HCT116 (cell line): ENCODE measurements around the gene ADAMTS19. TPM values are rescaled to one million over a fixed set of nuclear protein-coding genes. Genes with fewer than 3 reads are reported as not detected.

ENCODE experiments used
- ATAC-seq: fragments of 200-7000 bp; cut with Tn5 transposase; 2 replicates; pipeline ENCODE4 v1.9.1; 2020; ENCODE audit warnings: mild to moderate bottlenecking, moderate library complexity
- BruUV-seq: library from RNA; stranded (reverse); fragments of 400-500 nt; replicated peaks from 2 replicates; lab custom pipeline; 2021; lab: Mats Ljungman, UMichigan
- CTCF ChIA-PET: fragments of 300-600 bp; sonication (Branson Sonifier 250); formaldehyde crosslinking; loops from one replicate; lab custom pipeline; 2021; ENCODE audit warnings: antibody characterized with exemption; lab: Charles Lee
- POLR2A ChIA-PET: fragments of 300-600, 350-600 bp; sonication (Branson Sonifier 250); formaldehyde crosslinking; loops from one replicate; lab custom pipeline; 2021; ENCODE audit warnings: antibody characterized with exemption; lab: Charles Lee
- RAD21 ChIA-PET, 2 experiments: fragments of 300-600 bp; sonication (Branson Sonifier 250); formaldehyde crosslinking; loops; one replicate each; lab custom pipeline; 2023; ENCODE audit warnings: low total read pairs in 2 of 2; ENCODE audit not compliant: uncharacterized antibody in 2 of 2, unreplicated experiment in 2 of 2, low non-redundant PET in 1 of 2; lab: Charles Lee
- DNase-seq: peaks from one replicate; pipeline ENCODE4 v3.0.0-alpha.2; 2010; ENCODE audit warnings: low read depth, low spot score
- H2AFZ ChIP-seq: fragments of 200-600 bp; shearing (Covaris generic), sonication (generic); 2 replicates; pipeline ENCODE4 v1.6.1; 2017; ENCODE audit warnings: low read depth, mixed run types, mixed read lengths, antibody characterized with exemption, low read length; ENCODE audit not compliant: poor library complexity, severe bottlenecking
- H3K27ac ChIP-seq: 2 replicates; pipeline ENCODE4 v1.5.1; 2012; ENCODE audit warnings: low read depth, low read length
- H3K27me3 ChIP-seq: fragments of 200-600 bp; sonication (generic); 2 replicates; pipeline ENCODE4 v1.6.1; 2016; ENCODE audit warnings: mixed run types, low read length, mixed read lengths; ENCODE audit not compliant: insufficient read depth
- H3K36me3 ChIP-seq, 2 experiments: fragments of 200-500 bp in 1 of 2; fragments of 200-600 bp in 1 of 2; sonication (Bioruptor generic) in 1 of 2; sonication (generic) in 1 of 2; 2 replicates each; pipeline versions ENCODE4 v1.5.1 to v1.6.1; 2014 to 2016; ENCODE audit warnings: low read length in 2 of 2, inconsistent platforms in 1 of 2, mixed read lengths in 1 of 2, mixed run types in 1 of 2; ENCODE audit not compliant: insufficient read depth in 2 of 2, control insufficient read depth in 1 of 2
- H3K4me1 ChIP-seq, 2 experiments: fragments of 200-600 bp in 1 of 2; sonication (generic) in 1 of 2; 2 replicates each; pipeline versions ENCODE4 v1.5.1 to v1.6.1; 2012 to 2017; ENCODE audit warnings: low read length in 2 of 2, inconsistent platforms in 1 of 2, mild to moderate bottlenecking in 1 of 2, mixed read lengths in 1 of 2, mixed run types in 1 of 2, moderate library complexity in 1 of 2; ENCODE audit not compliant: insufficient read depth in 2 of 2, control insufficient read depth in 1 of 2
- H3K4me2 ChIP-seq: fragments of 200-600 bp; sonication (generic); 2 replicates; pipeline ENCODE4 v1.6.1; 2017; ENCODE audit warnings: mixed run types, low read length, mixed read lengths
- H3K4me3 ChIP-seq, 2 experiments: fragments of 200-600 bp in 1 of 2; sonication (generic) in 1 of 2; replicated peaks in 1 of 2; 2 replicates each; pipeline ENCODE4 v1.5.1; 2011 to 2016; ENCODE audit warnings: low read length in 2 of 2, control low read depth in 1 of 2, low read depth in 1 of 2, mild to moderate bottlenecking in 1 of 2, mixed read lengths in 1 of 2, mixed run types in 1 of 2
- H3K79me2 ChIP-seq: fragments of 200-600 bp; sonication (generic); 2 replicates; pipeline ENCODE4 v1.6.1; 2017; ENCODE audit warnings: mild to moderate bottlenecking, mixed run types, low read length, moderate library complexity, mixed read lengths; ENCODE audit not compliant: insufficient read depth
- H3K9ac ChIP-seq: fragments of 200-600 bp; sonication (generic); 2 replicates; pipeline ENCODE4 v1.6.1; 2016; ENCODE audit warnings: low read length, mixed read lengths
- H3K9me2 ChIP-seq: fragments of 200-600 bp; sonication (generic), shearing (Covaris generic); 2 replicates; pipeline ENCODE4 v1.6.1; 2017; ENCODE audit warnings: mixed run types, mild to moderate bottlenecking, moderate library complexity; ENCODE audit not compliant: insufficient read depth
- H3K9me3 ChIP-seq, 2 experiments: fragments of 200-500 bp in 1 of 2; fragments of 200-600 bp in 1 of 2; sonication (Bioruptor generic) in 1 of 2; sonication (generic) in 1 of 2; 2 replicates each; pipeline ENCODE4 v1.6.1; 2014 to 2017; ENCODE audit warnings: low read length in 2 of 2, mixed read lengths in 2 of 2, inconsistent platforms in 1 of 2, low read depth in 1 of 2, mild to moderate bottlenecking in 1 of 2, mixed run types in 1 of 2, moderate library complexity in 1 of 2; ENCODE audit not compliant: control insufficient read depth in 1 of 2, insufficient read depth in 1 of 2
- H4K20me1 ChIP-seq: fragments of 200-600 bp; sonication (generic), shearing (Covaris generic); 2 replicates; pipeline ENCODE4 v1.6.1; 2017; ENCODE audit warnings: mixed run types, mild to moderate bottlenecking, moderate library complexity; ENCODE audit not compliant: insufficient read depth
- CBX3 ChIP-seq: IDR thresholded peaks from 2 replicates; pipeline ENCODE4 v1.6.1; 2012; ENCODE audit warnings: low read depth
- EGR1 ChIP-seq: IDR thresholded peaks from 2 replicates; pipeline ENCODE4 v1.6.1; 2012; ENCODE audit warnings: low read depth
- ELF1 ChIP-seq: IDR thresholded peaks from 2 replicates; pipeline ENCODE4 v1.6.1; 2012; ENCODE audit warnings: low read depth, borderline replicate concordance
- EZH2phosphoT487 ChIP-seq: fragments of 200-600 bp; IDR thresholded peaks from 2 replicates; pipeline ENCODE4 v1.6.1; 2018; ENCODE audit warnings: antibody characterized with exemption, borderline replicate concordance
- FOSL1 ChIP-seq: IDR thresholded peaks from 2 replicates; pipeline ENCODE4 v1.6.1; 2012; ENCODE audit warnings: low read depth
- JUND ChIP-seq: IDR thresholded peaks from 2 replicates; pipeline ENCODE4 v1.6.1; 2012
- POLR2A ChIP-seq: IDR thresholded peaks from 2 replicates; pipeline ENCODE4 v1.7.0; 2011; ENCODE audit warnings: borderline replicate concordance; ENCODE audit not compliant: insufficient read depth, insufficient read length; ENCODE audit errors: extremely low read depth
- POLR2AphosphoS5 ChIP-seq: IDR thresholded peaks from 2 replicates; pipeline ENCODE4 v1.6.1; 2011; ENCODE audit warnings: mild to moderate bottlenecking, low read depth, low read length, moderate library complexity
- SIN3A ChIP-seq: IDR thresholded peaks from 2 replicates; pipeline ENCODE4 v1.6.1; 2012; ENCODE audit warnings: low read depth
- YY1 ChIP-seq: IDR thresholded peaks from 2 replicates; pipeline ENCODE4 v1.6.1; 2011; ENCODE audit warnings: low read length, low read depth, moderate library complexity, mild to moderate bottlenecking; ENCODE audit not compliant: insufficient replicate concordance; ENCODE audit errors: extremely low read depth
- ZFX ChIP-seq: fragments of 450-650 bp; IDR thresholded peaks from 2 replicates; pipeline ENCODE4 v1.6.1; 2017
- ZNF274 ChIP-seq: fragments of 200-500 bp; sonication (Bioruptor generic); IDR thresholded peaks from 2 replicates; pipeline ENCODE4 v1.6.1; 2014; ENCODE audit warnings: mild to moderate bottlenecking, low read depth, low read length, inconsistent platforms
- intact Hi-C: fragments of 100-400 bp; cut with micrococcal nuclease; formaldehyde crosslinking; loops from 2 replicates; pipeline ENCODE4 v1.10.0; 2022
- total RNA-seq: library from RNA; stranded (reverse); gene quantifications from one replicate; pipeline ENCODE4 v1.2.1, GENCODE V29; 2021; ENCODE audit not compliant: unreplicated experiment
- TF ChIP-seq, protein P1 (sequence below): IDR thresholded peaks from 2 replicates; pipeline ENCODE4 v1.6.1; 2012
- TF ChIP-seq, protein P2 (sequence below): IDR thresholded peaks from 2 replicates; pipeline ENCODE4 v1.6.1; 2012
- TF ChIP-seq, protein P3 (sequence below): IDR thresholded peaks from 2 replicates; pipeline ENCODE4 v1.6.1; 2012; ENCODE audit warnings: low read depth

ADAMTS19 gene
- total RNA-seq, 1 experiment from 2014 or later, result not detected

DNA sequence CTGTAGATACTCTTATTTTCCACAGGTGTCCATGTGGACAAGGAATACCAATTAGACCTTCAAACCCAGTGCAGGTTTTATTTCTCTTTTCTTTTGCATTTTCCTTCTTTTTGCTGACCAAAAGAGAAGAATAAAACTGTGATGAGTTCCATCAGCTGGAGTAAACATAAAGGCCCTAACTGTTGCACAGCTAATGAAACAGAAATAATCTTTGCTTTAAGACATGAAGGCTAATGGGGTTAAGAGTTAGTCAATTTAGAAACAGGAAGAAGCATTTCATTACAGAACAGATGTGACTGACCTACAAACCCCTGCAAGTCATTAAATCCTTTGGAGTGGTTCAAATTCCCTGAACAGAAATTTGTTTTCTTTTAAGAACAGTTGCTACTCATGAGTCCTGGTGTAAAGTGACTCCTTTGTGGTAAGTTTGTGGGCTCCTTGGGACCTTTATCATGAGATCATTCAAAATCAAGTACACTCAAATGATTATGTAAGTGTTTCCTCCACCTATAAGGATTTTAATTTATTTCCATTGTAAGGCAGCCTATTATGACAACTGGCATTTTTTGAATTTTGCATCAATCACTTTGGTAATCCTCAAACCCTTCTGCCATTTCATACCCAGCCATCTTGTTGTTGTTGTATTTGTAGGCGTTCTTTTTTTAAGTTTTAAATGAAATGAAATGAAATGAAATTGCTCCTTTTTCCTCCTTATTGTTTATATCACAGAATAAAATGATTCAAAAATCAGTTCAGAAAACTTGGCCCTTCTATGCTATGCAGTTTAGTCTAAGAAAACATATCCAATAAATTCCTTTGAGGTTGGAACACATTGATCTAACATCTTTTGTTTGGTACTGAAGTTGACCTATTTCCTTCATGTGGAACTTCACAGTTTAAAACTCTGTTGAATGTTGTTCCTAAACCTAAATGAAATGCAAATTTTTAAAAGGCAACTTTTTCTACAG, 289.1 kb downstream of the ADAMTS19 start:
- no peak for DNase-seq
- Histone ChIP-seq H3K9ac (no peak overlapping the region), H4K20me1 (no peaks in the 10 kb centered on the region), H3K36me3 (no peaks in the 10 kb centered on the region), H3K9me3 (no peaks in the 10 kb centered on the region), H3K27me3 (no peaks in the 10 kb centered on the region), H3K4me1 (no peaks in the 10 kb centered on the region), H2AFZ (no peak overlapping the region), H3K27ac (no peak overlapping the region), H3K79me2 (no peaks in the 10 kb centered on the region), H3K9me2 (no peaks in the 10 kb centered on the region), H3K4me3 (no peak overlapping the region), H3K4me2 (no peak overlapping the region)
- POLR2A ChIA-PET, result no interaction called here
- BruUV-seq, result no TSS peak
- no peak for TF ChIP-seq CBX3
- TF ChIP-seq ZNF274, result no peak
- TF ChIP-seq ZFX, result no peak
- no peak for TF ChIP-seq ELF1
- TF ChIP-seq, protein P1, sequence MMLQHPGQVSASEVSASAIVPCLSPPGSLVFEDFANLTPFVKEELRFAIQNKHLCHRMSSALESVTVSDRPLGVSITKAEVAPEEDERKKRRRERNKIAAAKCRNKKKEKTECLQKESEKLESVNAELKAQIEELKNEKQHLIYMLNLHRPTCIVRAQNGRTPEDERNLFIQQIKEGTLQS, result no peak
- no peak for TF ChIP-seq EGR1
- no peak for TF ChIP-seq EZH2phosphoT487
- TF ChIP-seq FOSL1, result no peak
- TF ChIP-seq, protein P2, sequence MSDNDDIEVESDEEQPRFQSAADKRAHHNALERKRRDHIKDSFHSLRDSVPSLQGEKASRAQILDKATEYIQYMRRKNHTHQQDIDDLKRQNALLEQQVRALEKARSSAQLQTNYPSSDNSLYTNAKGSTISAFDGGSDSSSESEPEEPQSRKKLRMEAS, result no peak
- no peak for TF ChIP-seq POLR2AphosphoS5
- TF ChIP-seq, protein P3, sequence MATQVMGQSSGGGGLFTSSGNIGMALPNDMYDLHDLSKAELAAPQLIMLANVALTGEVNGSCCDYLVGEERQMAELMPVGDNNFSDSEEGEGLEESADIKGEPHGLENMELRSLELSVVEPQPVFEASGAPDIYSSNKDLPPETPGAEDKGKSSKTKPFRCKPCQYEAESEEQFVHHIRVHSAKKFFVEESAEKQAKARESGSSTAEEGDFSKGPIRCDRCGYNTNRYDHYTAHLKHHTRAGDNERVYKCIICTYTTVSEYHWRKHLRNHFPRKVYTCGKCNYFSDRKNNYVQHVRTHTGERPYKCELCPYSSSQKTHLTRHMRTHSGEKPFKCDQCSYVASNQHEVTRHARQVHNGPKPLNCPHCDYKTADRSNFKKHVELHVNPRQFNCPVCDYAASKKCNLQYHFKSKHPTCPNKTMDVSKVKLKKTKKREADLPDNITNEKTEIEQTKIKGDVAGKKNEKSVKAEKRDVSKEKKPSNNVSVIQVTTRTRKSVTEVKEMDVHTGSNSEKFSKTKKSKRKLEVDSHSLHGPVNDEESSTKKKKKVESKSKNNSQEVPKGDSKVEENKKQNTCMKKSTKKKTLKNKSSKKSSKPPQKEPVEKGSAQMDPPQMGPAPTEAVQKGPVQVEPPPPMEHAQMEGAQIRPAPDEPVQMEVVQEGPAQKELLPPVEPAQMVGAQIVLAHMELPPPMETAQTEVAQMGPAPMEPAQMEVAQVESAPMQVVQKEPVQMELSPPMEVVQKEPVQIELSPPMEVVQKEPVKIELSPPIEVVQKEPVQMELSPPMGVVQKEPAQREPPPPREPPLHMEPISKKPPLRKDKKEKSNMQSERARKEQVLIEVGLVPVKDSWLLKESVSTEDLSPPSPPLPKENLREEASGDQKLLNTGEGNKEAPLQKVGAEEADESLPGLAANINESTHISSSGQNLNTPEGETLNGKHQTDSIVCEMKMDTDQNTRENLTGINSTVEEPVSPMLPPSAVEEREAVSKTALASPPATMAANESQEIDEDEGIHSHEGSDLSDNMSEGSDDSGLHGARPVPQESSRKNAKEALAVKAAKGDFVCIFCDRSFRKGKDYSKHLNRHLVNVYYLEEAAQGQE, result no peak
- no peak for TF ChIP-seq JUND
- TF ChIP-seq YY1, result no peak
- TF ChIP-seq POLR2A, result no peak
- no peak for TF ChIP-seq SIN3A
- intact Hi-C loops, result no loop called here
- CTCF ChIA-PET, result no interaction called here
- no peak for ATAC-seq
- RAD21 ChIA-PET, result no interaction called here
